GM19351 (cell line): ENCODE results near the gene LNPEP.

Source experiments
- ATAC-seq: cut with Tn5 transposase; IDR thresholded peaks from one replicate; pipeline ENCODE4 v1.9.1; 2021; ENCODE audit warnings: mild to moderate bottlenecking, moderate library complexity; ENCODE audit not compliant: unreplicated experiment

Gene LNPEP

DNA sequence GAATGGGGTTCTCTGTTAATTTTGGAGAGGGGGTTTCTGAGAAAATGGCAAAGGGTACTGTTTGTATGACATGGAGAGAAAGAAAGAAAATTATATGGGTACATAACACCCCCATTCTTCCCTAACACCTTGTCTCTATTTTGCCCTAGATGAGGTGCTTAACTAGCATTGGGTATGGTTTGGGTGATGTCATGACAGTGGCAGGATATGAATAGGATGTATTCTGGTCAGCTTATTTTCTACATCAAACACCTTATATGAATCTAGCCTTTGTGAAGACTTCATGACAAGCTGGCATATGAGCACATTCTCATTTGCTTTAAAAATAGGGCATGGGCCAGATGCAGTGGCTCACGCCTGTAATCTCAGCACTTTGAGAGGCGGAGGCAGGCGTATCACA, 58.6 kb downstream of the LNPEP start:
- no peak for ATAC-seq

DNA sequence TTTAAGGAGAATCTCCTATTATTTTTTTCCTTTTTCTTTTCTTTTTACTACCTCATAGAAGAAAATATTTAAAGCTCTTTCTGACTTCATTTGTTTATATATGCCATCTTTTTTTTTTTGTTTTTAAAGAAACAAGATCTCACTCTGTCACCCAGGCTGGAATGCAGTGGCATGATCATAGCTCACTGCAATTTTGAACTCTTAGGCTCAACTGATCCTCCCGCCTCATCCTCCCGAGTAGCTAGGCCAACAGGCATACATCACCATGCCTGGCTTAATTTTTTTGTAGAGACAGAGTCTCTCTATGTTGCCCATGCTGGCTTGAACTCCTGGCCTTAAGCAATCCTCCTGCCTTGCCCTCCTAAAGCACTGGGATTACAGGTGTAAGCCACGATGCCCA, 59.5 kb downstream of the LNPEP start:
- ATAC-seq = no peak

DNA sequence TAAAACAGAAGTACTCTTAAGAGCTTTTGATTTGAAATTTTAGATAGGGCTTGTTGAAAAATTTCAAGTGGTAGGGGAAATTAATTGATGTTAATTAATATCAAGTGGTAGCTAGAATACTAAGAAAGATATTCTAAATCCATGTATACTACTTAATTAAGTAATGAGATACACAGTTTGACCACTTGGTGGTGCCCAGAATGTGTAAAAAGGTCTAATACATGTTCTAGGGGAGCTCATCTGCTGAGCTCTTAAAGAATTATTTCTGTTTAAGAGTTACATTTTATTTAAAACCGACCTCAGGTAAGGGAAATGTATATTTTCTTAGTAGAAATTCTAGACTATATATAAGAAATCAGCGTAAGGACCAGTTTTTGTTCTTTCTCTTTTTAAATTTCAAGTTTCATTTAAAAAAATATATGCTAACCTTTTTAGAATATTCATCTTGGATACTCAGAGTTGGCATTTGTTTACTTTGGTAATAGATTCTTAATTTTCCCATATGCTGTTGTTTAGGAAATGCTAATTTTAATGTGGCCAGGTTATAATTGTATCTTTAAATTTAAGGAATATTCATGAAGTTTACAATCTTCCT, 61.5 kb downstream of the LNPEP start:
- ATAC-seq = peak; percentile 95

DNA sequence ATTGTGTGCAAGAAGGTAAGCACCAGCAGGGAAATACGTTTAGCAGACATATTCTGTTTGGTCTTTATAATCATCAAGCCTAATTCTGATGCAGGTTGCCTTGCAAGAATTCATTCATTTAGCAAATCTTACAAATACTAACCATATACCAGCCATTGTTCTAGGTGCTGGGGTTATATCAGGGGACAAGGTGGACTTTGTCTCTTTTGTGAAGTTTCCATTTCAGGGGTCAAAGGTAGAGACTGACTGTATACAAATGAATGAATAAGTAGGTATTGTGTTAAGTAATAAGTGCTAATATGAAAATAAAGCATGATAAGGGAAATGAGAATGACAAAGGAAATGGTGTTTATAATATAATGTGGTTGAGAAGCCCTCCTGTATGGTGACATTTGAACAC, 64.0 kb downstream of the LNPEP start:
- no peak for ATAC-seq

DNA sequence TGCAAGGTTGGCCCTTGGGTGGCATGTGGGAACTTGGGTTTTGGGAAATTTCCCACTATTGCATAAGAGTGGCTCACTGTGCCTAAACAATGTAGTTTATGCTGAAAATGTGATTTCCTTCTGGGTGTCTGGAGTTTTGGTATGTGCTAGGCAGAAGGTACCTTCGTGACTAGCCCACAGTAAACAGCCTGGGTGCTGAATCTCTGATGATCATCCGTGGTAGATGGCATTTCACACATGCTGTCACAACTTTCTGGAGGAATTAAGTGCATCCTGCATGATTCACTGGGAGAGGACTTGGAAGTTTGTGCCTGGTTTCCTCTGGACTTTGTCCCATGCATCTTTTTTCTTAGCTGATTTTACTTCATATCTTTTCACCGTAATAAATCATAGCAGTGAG, 64.5 kb downstream of the LNPEP start:
- no peak for ATAC-seq

DNA sequence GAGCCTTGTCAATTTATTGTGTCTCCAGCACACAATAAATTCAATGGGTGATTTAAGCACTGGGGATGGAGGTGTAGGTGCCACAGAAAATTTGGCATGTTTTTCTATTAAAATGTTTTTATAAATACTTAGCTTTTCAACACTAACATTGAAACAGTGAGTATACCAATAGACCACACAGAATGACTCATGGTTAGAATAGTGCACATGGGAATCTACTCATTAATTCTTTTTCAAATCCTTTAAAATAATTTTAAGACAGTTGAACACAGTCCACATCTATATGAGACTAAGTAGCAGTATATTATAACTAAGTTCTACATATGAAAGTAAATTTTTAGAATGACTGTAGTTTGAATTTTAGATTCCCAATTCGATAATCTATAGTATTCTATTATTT, 67.1 kb downstream of the LNPEP start:
- ATAC-seq = no peak

DNA sequence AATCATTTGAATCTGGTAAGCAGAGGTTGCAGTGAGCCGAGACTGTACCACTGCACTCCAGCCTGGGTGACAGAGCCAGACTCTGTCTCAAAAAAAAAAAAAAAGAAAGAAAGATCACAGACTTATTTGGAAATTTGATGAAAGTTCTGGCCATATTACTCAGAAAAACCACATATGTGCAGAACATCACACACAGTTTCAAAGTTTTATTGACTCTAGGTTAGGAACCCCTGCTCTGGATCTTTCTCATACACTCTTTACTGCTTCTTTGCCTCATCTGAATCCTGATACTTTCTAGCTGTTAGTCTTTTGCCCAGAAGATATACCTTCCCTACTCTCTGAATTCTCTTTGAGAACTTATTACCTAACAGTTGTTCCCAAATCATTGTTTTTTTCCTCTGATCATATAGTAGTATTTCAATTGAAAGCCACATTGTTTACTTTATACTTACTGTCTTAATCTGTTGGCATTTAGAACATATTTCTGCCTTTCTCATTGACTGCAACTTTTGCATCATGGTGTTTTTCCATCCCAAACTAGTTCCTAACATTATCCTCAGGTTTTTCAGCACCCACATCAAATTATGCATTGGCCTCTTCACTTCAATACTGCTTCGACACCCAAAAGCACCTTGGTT, 68.7 kb downstream of the LNPEP start:
- ATAC-seq = no peak

DNA sequence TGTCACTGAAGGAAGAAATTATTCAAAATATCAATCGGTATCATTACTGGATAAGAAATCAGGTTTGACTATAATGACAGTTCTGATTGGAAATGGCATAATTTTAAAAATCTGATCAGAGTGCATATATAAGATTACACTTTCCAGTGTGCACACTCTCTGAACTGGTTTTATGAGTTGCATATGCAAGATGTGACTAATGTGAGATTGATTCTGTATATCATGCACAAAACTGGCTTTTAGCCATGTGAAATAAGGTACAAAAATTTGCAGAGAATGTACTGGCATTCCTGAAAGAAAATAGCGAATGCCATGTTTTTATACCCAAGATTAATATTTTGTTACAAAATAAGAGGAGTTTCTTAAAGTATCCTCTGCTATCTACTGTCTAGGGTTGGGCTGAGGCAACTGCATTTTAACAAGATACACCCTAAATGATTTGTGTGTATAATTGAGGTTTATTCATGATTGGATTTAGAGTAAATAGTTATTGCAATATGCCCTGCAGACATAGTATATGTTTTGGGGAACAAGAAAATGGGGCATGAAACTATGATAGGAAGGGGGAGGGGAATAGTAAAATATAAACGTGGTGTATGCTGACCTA, 70.7 kb downstream of the LNPEP start:
- ATAC-seq = no peak

DNA sequence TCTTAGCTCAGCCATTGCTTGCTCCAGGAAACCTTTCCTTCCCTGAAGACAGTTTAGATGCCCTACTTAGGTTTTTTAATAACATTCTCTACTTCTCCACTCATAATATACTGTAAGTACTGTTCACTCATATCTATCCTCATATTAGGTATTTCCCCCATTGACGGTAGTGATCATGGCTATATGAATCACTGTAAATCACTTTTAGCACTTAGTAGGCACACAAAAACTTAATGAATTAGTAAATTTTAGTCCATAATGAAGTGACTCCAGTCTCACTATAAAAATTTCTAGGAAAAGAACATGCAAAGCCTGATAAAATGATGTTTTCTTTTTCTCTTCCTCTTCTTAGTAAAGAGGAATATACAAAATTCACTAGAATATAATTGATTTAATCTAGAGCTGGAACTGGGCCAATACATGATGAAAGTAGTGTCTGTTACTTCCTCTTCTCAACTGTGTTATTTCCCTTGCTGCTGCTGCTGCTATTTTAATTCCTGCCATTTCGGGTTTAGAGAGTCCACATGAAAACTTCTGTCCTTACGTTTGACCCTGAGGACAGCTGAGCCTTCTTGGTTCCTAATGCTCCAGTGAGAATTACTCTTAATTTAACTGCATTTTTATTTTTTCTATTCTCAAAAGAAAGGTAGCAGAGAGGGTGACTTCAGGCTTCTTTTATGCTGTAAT, 73.5 kb downstream of the LNPEP start:
- peak; percentile 90 for ATAC-seq

DNA sequence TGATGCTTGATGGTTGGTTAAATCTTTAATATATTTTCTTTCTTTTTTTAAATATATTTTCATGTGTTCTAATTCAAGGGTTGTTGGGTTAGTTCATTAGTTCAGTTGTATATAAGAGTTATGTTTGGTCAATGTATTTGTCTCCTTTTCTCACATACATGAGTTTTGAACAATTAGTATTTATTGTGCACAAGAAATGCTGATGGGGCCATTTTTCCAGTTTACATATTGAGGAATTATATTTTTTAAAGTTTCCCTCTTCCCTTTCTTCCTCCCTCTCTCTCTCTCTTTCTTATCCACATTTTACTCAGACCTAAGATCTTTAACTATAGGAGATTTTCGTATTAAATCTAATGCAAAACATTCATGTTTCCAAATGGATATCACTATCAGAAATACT, 74.0 kb downstream of the LNPEP start:
- ATAC-seq = no peak

DNA sequence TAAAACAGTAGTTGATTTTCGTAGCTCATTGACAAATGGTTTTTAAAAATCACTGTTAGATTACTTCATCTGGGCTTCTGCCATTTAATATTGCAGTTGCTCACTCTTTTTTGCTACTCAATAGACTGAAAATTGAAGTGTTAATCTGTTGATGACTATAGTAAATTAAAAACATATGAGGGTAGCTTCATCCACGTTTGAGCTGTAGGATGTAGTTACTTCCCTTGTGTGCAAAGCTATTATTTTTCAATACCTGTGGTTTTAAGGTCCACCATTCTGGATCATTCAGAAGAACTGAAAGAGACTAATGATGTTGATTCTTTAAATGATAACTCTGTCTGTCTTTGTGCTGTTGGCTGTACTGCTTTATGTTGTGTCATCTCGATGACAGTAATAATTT, 74.7 kb downstream of the LNPEP start:
- ATAC-seq = no peak

DNA sequence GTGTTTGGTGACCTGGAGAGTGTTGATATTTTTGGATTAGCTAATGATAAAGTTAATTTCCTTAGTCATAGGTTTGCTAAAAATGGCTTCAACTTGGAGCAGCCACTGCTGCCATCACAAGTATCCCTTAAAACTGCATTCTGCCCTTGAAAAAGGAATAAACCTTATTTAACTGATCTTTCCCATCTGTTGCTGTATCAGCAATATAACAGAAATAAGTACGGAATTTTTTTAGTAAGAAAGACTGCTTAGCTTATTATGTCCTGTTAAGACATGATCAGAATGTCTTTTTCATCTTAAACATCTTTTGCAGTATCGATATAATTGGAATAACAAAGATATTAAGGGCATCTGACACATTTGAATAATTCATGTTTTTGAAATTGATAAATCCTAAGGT, 75.7 kb downstream of the LNPEP start:
- ATAC-seq = no peak

DNA sequence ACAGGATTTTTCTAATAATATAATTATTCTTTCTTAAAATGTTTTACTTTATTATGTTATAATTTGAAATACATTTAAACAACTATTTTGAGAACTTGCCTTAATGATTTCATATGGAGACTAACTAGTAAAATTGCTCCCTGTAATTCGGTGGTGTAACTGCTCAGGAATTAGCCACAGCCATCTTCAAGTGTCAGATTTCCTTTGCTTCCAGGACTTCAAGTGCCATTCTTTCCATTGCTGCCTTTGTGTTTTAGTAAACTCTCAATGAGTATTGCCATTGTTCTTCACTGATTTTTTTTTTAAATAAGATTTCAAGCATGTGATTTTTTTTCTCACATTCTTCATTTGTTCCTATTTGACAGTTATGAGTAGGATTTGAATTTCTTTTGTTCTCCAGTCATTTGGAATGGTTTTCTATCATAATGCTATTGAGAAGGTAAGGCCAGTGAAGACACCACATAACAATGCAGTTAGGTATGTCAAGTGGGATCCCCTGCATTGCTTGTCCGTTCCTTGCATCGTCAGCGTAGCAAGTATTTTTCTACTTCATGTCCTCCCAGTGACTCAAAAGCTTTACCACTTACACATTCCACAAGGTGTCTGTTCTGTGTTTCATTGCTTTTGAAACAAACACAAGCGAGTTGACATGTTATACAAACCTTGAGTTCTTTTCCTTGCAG, 83.7 kb downstream of the LNPEP start:
- ATAC-seq = no peak

DNA sequence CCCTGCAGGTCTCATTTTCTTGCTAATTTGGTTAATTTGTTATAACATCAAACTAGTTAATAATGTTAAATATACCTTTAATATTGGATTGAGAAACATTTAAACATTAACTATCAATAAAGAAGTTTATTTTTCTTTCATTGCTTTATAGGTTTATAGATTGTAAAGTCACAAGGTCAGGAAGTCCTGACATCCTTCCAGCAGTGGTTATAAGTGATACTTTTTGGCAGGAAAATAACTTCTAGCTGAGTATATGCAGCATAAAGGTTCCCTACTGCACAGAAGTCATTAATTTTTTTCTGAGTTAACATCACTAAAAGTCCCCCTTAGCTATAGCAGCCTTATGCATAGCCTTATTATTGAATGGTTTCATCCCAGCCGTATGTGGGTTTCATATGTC, 85.5 kb downstream of the LNPEP start:
- no peak for ATAC-seq

DNA sequence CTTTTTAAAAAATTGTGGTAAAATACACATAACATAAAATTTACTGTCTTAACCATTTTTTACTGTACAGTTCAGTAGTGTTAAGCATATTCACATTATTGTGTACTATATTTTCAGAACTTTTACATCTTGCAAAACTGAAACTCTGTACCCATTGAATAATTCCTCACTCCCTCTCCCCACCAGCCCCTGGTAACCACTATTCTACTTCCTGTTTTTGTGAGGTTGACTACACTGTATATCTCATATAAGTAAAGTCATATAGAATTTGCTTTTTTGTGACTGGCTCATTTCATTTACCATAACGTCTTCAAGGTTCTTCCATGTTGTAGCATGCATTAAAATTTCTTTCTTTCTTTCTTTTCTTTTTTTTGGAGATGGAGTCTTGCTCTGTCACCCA, 87.0 kb downstream of the LNPEP start:
- peak; percentile 77 for ATAC-seq

DNA sequence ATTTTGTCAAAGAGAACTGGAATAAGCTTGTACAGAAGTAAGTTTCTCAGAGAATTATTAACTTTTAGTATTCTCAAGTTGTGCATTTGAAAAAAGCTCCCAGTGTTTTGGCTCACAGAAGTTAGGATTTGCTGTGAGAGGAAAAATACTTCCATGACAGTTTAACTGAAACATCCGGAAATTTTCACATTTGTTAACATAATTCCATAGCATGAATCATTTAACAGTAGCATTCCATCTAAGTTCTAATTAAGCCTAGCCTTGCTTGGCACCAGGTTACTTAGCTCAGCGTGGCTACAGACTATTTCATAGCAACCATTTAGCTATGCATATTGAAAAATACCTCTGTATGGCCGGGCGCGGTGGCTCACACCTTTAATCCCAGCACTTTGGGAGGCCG, 90.8 kb downstream of the LNPEP start:
- ATAC-seq = no peak

DNA sequence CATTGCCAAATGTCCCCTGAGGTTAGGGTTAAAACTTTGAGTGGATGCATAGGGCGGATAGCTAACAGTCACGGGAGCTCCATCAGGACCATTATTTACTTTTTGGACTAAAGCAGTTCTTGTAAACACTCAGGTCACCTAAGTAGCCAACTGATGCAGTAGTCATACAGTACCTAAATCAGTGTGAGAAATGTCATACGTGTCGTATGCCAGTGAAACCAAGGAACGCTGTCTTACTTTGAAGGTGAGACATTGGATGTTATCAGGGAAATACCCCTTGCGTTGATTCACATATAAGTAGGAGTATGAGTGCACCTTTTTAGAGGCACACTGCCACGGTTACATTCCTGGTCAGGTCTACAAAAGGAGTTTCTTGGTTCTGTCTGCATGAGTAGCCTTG, 101.9 kb downstream of the LNPEP start:
- no peak for ATAC-seq

DNA sequence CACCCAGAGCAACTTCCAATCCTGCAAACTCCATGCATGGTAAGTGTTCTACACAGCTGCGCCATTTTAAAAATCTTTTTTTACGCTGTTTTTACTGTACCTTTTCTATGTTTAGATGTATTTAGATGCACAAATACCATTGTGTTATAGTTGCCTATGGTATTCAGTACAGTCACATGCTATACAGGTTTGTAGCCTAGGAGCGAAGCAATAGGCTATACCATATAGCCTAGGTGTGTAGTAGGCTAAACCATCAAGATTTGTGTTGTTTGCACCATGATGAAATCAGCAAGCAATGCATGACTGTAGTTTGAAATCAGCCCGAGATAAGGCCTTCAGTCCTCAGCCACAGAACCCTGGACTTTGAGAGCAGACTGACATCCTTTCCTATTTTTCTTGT, 105.4 kb downstream of the LNPEP start:
- ATAC-seq = no peak

DNA sequence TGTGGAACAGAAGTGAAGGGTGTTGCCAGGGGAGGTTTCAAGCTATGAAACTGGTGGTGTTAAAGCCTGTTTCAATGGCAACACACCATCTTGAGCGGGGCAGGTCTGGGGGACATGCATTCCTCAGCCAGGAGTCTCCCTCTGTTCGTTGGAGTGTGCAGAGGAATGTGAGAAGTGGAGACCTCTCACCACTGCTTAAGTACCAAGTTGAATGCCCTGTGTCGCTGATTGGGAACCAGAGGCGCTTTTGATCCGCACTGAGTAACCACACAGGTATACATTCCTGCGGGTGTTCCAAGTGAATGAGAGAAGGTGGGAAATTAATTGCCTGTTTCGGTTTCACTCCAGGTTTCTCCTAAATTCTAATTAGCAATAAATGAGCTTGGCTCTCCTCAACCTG, 107.1 kb downstream of the LNPEP start:
- no peak for ATAC-seq

DNA sequence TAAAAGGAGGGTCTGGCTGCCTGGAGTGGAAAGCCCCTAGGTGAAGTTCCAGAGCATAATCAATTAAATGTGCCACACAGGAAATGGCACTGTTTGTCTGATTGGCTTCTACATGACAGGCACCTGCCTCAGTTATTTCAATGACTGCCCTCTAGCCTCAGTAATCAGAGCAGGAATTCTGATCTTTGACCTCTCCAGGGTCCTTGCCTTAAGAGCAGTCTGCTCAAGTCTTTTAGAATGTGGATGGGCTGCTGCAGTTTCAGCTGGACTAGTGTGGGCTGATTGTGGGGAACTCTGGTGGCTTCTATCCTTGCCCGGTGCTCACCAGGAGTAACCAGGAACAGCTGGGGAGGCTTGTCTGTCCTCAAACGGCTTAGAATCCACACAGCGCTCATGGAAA, 107.6 kb downstream of the LNPEP start:
- no peak for ATAC-seq

DNA sequence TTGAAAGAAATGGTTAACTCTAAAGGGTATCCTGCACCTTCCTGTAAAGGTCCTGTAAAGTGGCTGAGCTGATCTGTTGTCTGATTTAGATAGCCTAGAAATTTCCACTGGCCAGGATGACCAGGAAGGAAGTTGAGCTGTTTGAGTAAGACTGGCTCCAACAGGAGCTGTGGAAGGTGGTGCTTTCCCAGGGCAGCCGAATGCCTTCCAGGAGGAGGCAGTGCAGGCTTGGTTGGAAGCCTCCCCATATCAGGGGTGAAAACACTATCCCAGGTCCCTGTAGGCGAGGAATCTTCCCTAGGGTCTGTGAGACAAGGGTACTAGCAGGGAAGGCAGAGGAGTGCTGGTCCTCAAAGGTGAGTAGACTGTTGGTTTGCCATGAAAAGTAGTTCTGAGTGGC, 108.2 kb downstream of the LNPEP start:
- ATAC-seq = no peak
